ENCODE measurements around the gene UTP25. TPM values are rescaled to one million over a fixed set of nuclear protein-coding genes. Genes with fewer than 3 reads are reported as not detected.
"Not testable (repeated sequence)": the region's sequence is repeated elsewhere in the genome, so short reads cannot be mapped to it uniquely, and the experiment has no call there.

Gene UTP25
- polyA plus RNA-seq, 1 donor: 7.2 TPM

- no peak for DNase-seq
These were observed 48.5 kb downstream of the UTP25 start for GRCh38 chr1:209876078-209876800.

GRCh38 chr1:209877087-209877764, 49.5 kb downstream of the UTP25 start:
- DNase-seq: no peak

GRCh38 chr1:209878964-209879363, 51.2 kb downstream of the UTP25 start:
- DNase-seq: no peak

GRCh38 chr1:209879539-209879938, 51.8 kb downstream of the UTP25 start:
- no peak for DNase-seq

- DNase-seq: no peak
These were observed 52.3 kb downstream of the UTP25 start for GRCh38 chr1:209880031-209880430.

GRCh38 chr1:209881619-209882018, 53.8 kb downstream of the UTP25 start:
- DNase-seq: no peak

- no peak for DNase-seq
These were observed 54.5 kb downstream of the UTP25 start for GRCh38 chr1:209882286-209882685.

- no peak for DNase-seq
These were observed 55.2 kb downstream of the UTP25 start for GRCh38 chr1:209882942-209883340.

- no peak for DNase-seq
These were observed 55.7 kb downstream of the UTP25 start for GRCh38 chr1:209883341-209883971.

GRCh38 chr1:209884249-209884648, 56.5 kb downstream of the UTP25 start:
- no peak for DNase-seq

- DNase-seq: no peak
These were observed 56.9 kb downstream of the UTP25 start for GRCh38 chr1:209884665-209885117.

GRCh38 chr1:209885403-209886218, 57.8 kb downstream of the UTP25 start:
- DNase-seq: no peak

GRCh38 chr1:209886219-209886536, 58.4 kb downstream of the UTP25 start:
- no peak for DNase-seq

- DNase-seq: not testable (repeated sequence)
These were observed 60.7 kb downstream of the UTP25 start for GRCh38 chr1:209888291-209889076.

GRCh38 chr1:209889077-209889418, 61.3 kb downstream of the UTP25 start:
- no peak for DNase-seq

GRCh38 chr1:209890641-209891330, 63.0 kb downstream of the UTP25 start:
- no peak for DNase-seq

- no peak for DNase-seq
These were observed 66.0 kb downstream of the UTP25 start for GRCh38 chr1:209893751-209894150.

- DNase-seq: no peak
These were observed 67.9 kb downstream of the UTP25 start for GRCh38 chr1:209895709-209896108.

GRCh38 chr1:209896346-209896745, 68.6 kb downstream of the UTP25 start:
- no peak for DNase-seq

- not testable (repeated sequence) for DNase-seq
These were observed 70.5 kb downstream of the UTP25 start for GRCh38 chr1:209898271-209898670.

- DNase-seq: not testable (repeated sequence)
These were observed 71.1 kb downstream of the UTP25 start for GRCh38 chr1:209898851-209899250.

- DNase-seq: no peak
These were observed 72.2 kb downstream of the UTP25 start for GRCh38 chr1:209899948-209900347.
